H54 (cell line): Measurements from ENCODE around the gene NUDT4B.
"Not testable (repeated sequence)": the region's sequence is repeated elsewhere in the genome, so short reads cannot be mapped to it uniquely, and the experiment has no call there.

Experiments used
- DNase-seq: peaks from one replicate; pipeline ENCODE4 v3.0.0; 2011; ENCODE audit warnings: low spot score, mixed read lengths; ENCODE audit not compliant: insufficient read length
- FAIRE-seq: peaks from 3 replicates; lab custom pipeline; 2011; peaks lifted over from hg19 to GRCh38; lab: Jason Lieb, UNC

Gene NUDT4B

GRCh38 chr1:148748563-148749334 is at the start of gene NUDT4B:
TSS of gene NUDT4B (plus strand) at chr1:148748774. CDS start at chr1:148748953, 179 bp downstream.
- peak; percentile 36 for FAIRE-seq
- not testable (repeated sequence) for DNase-seq

- not testable (repeated sequence) for FAIRE-seq, DNase-seq
These were observed 49.2 kb upstream of the NUDT4B start for GRCh38 chr1:148699357-148699756.

GRCh38 chr1:148702242-148702641 is 46.3 kb upstream of the NUDT4B start:
- FAIRE-seq, DNase-seq: not testable (repeated sequence)

GRCh38 chr1:148703973-148704591 is 44.5 kb upstream of the NUDT4B start:
- FAIRE-seq: not testable (repeated sequence)

GRCh38 chr1:148705316-148705948 is 43.1 kb upstream of the NUDT4B start:
- DNase-seq, FAIRE-seq: not testable (repeated sequence)

More at GRCh38 chr1:148703973-148704591, 44.5 kb upstream of the NUDT4B start:
- not testable (repeated sequence) for DNase-seq

- not testable (repeated sequence) for FAIRE-seq, DNase-seq
These were observed 39.7 kb upstream of the NUDT4B start for GRCh38 chr1:148708779-148709333.

GRCh38 chr1:148710772-148711523 is 37.6 kb upstream of the NUDT4B start:
- not testable (repeated sequence) for DNase-seq

GRCh38 chr1:148712353-148712752 is 36.2 kb upstream of the NUDT4B start:
- DNase-seq, FAIRE-seq: not testable (repeated sequence)

More at GRCh38 chr1:148710772-148711523, 37.6 kb upstream of the NUDT4B start:
- FAIRE-seq: not testable (repeated sequence)

- not testable (repeated sequence) for FAIRE-seq, DNase-seq
These were observed 33.1 kb upstream of the NUDT4B start for GRCh38 chr1:148715518-148715917.

- not testable (repeated sequence) for DNase-seq, FAIRE-seq
These were observed 31.5 kb upstream of the NUDT4B start for GRCh38 chr1:148716966-148717520.

GRCh38 chr1:148720918-148721317 is 27.7 kb upstream of the NUDT4B start:
- not testable (repeated sequence) for FAIRE-seq, DNase-seq

GRCh38 chr1:148722758-148723157 is 25.8 kb upstream of the NUDT4B start:
- not testable (repeated sequence) for DNase-seq, FAIRE-seq

GRCh38 chr1:148723515-148723914 is 25.1 kb upstream of the NUDT4B start:
- FAIRE-seq: peak; percentile 33
- DNase-seq: not testable (repeated sequence)

GRCh38 chr1:148724872-148725271 is 23.7 kb upstream of the NUDT4B start:
- FAIRE-seq, DNase-seq: not testable (repeated sequence)

GRCh38 chr1:148727862-148728261 is 20.7 kb upstream of the NUDT4B start:
- FAIRE-seq, DNase-seq: not testable (repeated sequence)

GRCh38 chr1:148729128-148729527 is 19.4 kb upstream of the NUDT4B start:
- FAIRE-seq, DNase-seq: not testable (repeated sequence)

GRCh38 chr1:148729541-148729940 is 19.0 kb upstream of the NUDT4B start:
- not testable (repeated sequence) for FAIRE-seq, DNase-seq

GRCh38 chr1:148732277-148732676 is 16.3 kb upstream of the NUDT4B start:
- not testable (repeated sequence) for DNase-seq, FAIRE-seq
